GM12872 (cell line): Measurements from ENCODE around the gene INF2.

Source experiments
- CTCF ChIP-seq: IDR thresholded peaks from 3 replicates; pipeline ENCODE4 v1.5.1; 2011; ENCODE audit warnings: low read depth, mild to moderate bottlenecking, low read length, moderate library complexity; ENCODE audit not compliant: insufficient read depth

Gene INF2

GRCh38 chr14:104709387-104710039, 20.1 kb downstream of the INF2 start:
- TF ChIP-seq CTCF: no peak

GRCh38 chr14:104710071-104710735, 20.8 kb downstream of the INF2 start:
- no peak for TF ChIP-seq CTCF

DNA sequence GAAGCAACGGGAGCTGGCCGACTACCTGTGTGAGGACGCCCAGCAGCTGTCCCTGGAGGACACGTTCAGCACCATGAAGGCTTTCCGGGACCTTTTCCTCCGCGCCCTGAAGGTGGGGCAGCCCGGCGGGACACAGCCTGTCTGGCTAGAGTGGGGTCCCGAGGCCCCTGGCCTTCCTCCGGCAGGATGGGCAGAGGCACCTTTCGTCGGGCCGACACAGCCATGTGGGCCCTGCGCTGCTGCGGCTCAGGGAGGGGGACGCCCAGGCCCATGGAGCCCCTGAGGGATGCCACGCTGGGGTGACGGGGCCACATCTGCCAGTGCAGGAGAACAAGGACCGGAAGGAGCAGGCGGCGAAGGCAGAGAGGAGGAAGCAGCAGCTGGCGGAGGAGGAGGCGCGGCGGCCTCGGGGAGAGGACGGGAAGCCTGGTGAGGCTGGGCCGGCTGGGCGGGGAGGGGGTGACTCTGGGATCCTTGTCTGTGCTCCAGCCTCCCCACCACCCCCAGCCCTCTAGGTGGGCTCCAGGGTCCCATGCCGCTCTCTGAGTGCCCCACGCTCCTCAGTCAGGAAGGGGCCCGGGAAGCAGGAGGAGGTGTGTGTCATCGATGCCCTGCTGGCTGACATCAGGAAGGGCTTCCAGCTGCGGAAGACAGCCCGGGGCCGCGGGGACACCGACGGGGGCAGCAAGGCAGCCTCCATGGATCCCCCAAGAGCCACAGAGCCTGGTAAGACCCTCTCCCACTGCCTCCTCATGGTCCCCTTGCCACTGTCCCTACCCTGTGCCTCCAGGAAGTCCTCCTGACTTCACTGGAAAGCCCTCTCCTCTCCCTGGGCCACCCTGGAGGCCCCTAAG, 23.7 kb downstream of the INF2 start:
- no peak for TF ChIP-seq CTCF

GRCh38 chr14:104714066-104714465, 24.6 kb downstream of the INF2 start:
- TF ChIP-seq CTCF: no peak

DNA sequence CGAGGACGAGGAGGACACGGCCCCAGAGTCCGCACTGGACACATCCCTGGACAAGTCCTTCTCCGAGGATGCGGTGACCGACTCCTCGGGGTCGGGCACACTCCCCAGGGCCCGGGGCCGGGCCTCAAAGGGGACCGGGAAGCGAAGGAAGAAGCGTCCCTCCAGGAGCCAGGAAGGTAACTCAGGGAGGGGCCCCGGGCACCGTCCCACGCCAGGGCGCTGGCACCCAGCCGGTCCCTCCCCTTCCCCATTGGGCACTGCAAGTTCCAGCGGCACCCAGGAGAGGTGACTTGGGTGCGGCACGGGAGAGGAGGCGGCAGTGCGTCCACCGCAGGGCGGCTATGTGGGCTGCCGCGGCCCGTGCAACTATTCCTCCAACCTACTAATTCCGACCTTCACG, 25.3 kb downstream of the INF2 start:
- no peak for TF ChIP-seq CTCF

- no peak for TF ChIP-seq CTCF
These were observed 26.0 kb downstream of the INF2 start for GRCh38 chr14:104715416-104715815.

DNA sequence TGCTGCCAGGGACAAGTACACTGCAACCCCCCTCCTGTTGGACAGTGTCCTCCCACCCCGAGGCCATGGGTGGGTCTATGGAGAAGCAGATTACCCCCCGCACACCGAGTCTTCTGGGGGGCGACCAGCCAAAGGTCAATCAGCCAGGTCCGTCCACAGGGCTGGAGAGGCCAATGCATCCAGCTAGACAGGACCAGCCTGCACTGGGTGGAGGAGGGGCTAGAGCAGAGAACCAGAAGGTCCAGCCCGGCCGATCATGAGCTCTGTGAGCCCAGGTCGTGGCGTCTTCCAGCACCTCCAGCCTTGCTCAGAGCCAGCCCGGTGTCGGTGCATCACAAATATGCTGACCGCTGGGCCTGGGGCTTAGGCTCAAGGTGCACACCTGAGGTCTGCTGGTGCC, 26.5 kb downstream of the INF2 start:
- no peak for TF ChIP-seq CTCF
